A549 (cell line): Measurements from ENCODE around the gene ST3GAL6. TPM values are rescaled to one million over a fixed set of nuclear protein-coding genes. Genes with fewer than 3 reads are reported as not detected.
A peak's percentile ranks its signal among the peaks of the same experiment; 100 is the strongest.

Source experiments
- ATAC-seq, 2 experiments: fragments of 200-7000 bp in 1 of 2; fragments of >200 bp in 1 of 2; cut with Nextera tagmentation in 1 of 2; cut with Tn5 transposase in 1 of 2; 3 replicates each; pipeline versions ENCODE4 v1.8.0 to v1.9.1; 2018 to 2020; ENCODE audit warnings: mild to moderate bottlenecking in 1 of 2, moderate library complexity in 1 of 2
- CTCF ChIA-PET: fragments of 300-600 bp; sonication (Branson Sonifier 250); formaldehyde crosslinking; extraction: SDS; loops from one replicate; lab custom pipeline; 2021; ENCODE audit warnings: antibody characterized with exemption, inconsistent platforms; lab: Yijun Ruan, JAX
- POLR2A ChIA-PET: fragments of 350-600 bp; formaldehyde crosslinking; extraction: SDS; loops from one replicate; lab custom pipeline; 2021; ENCODE audit warnings: antibody characterized with exemption, inconsistent platforms; lab: Yijun Ruan, JAX
- DNase-seq, 2 experiments: peaks; one replicate each; pipeline versions ENCODE4 v3.0.0 to v3.0.0-alpha.2; 2011 to 2016; ENCODE audit warnings: low read depth in 1 of 2, low spot score in 1 of 2
- FAIRE-seq: peaks from 2 replicates; lab custom pipeline; 2011; peaks lifted over from hg19 to GRCh38; lab: Jason Lieb, UNC
- H3K27ac ChIP-seq, 2 experiments: fragments of >200 bp; sonication (Bioruptor Twin); formaldehyde crosslinking; 3 replicates each; pipeline ENCODE4 v1.5.1; 2016 to 2017
- H3K4me1 ChIP-seq: fragments of >200 bp; sonication (Bioruptor Twin); formaldehyde crosslinking; 3 replicates; pipeline ENCODE4 v1.6.1; 2016
- H3K4me2 ChIP-seq: fragments of >200 bp; sonication (Bioruptor Twin); formaldehyde crosslinking; 3 replicates; pipeline ENCODE4 v1.6.1; 2016
- H3K4me3 ChIP-seq: fragments of >200 bp; sonication (Bioruptor Twin); formaldehyde crosslinking; 3 replicates; pipeline ENCODE4 v1.5.1; 2016
- H3K9me3 ChIP-seq: fragments of >200 bp; sonication (Bioruptor Twin); formaldehyde crosslinking; 3 replicates; pipeline ENCODE4 v1.6.1; 2016
- BCL3 ChIP-seq: fragments of >200 bp; sonication (Bioruptor Twin); formaldehyde crosslinking; IDR thresholded peaks from 3 replicates; pipeline ENCODE4 v1.6.1; 2016
- CBX2 ChIP-seq: fragments of 200-600 bp; sonication (generic); IDR thresholded peaks from 2 replicates; pipeline ENCODE4 v1.6.1; 2016; ENCODE audit warnings: low read depth, mild to moderate bottlenecking, borderline replicate concordance
- CEBPB ChIP-seq, 2 experiments: fragments of >200 bp in 1 of 2; sonication (Bioruptor Twin) in 1 of 2; formaldehyde crosslinking in 1 of 2; IDR thresholded peaks; 2 replicates each; pipeline ENCODE4 v1.6.1; 2012 to 2016
- CHD4 ChIP-seq: fragments of 200-600 bp; sonication (generic); IDR thresholded peaks from 2 replicates; pipeline ENCODE4 v1.6.1; 2016; ENCODE audit warnings: antibody characterized with exemption, mild to moderate bottlenecking, borderline replicate concordance
- E2F6 ChIP-seq: IDR thresholded peaks from 2 replicates; pipeline ENCODE4 v1.6.1; 2012; ENCODE audit warnings: low read depth, borderline replicate concordance
- EP300 ChIP-seq, 2 experiments: fragments of >200 bp; sonication (Bioruptor Twin); formaldehyde crosslinking; IDR thresholded peaks; 2 replicates in 1 of 2; 3 replicates in 1 of 2; pipeline ENCODE4 v1.6.1; 2016 to 2017
- ESRRA ChIP-seq: fragments of 150-350 bp; IDR thresholded peaks from 2 replicates; pipeline ENCODE4 v1.6.1; 2014; ENCODE audit warnings: mild to moderate bottlenecking, low read length, borderline replicate concordance
- FOXS1 ChIP-seq: fragments of 250-450 bp; sonication (Bioruptor Pico); IDR thresholded peaks from 2 replicates; pipeline ENCODE4 v1.5.0; 2020; ENCODE audit warnings: mild to moderate bottlenecking, moderate library complexity
- HEYL ChIP-seq: fragments of 250-450 bp; sonication (Bioruptor Pico); IDR thresholded peaks from 2 replicates; pipeline ENCODE4 v1.8.0; 2021; ENCODE audit warnings: mild to moderate bottlenecking, moderate library complexity
- JUN ChIP-seq, 2 experiments: fragments of >200 bp; sonication (Bioruptor Twin); formaldehyde crosslinking; IDR thresholded peaks; 2 replicates in 1 of 2; 3 replicates in 1 of 2; pipeline ENCODE4 v1.6.1; 2016 to 2017
- JUNB ChIP-seq: fragments of >200 bp; sonication (Bioruptor Twin); formaldehyde crosslinking; IDR thresholded peaks from 2 replicates; pipeline ENCODE4 v1.6.1; 2016
- KDM5A ChIP-seq: fragments of 200-600 bp; sonication (generic); IDR thresholded peaks from 2 replicates; pipeline ENCODE4 v1.6.1; 2016; ENCODE audit warnings: antibody characterized with exemption, mild to moderate bottlenecking
- MAFK ChIP-seq: fragments of 450-650 bp; IDR thresholded peaks from 2 replicates; pipeline ENCODE4 v1.6.1; 2014; ENCODE audit not compliant: partially characterized antibody
- MAX ChIP-seq: IDR thresholded peaks from 2 replicates; pipeline ENCODE4 v1.6.1; 2012
- MAZ ChIP-seq: fragments of 150-350 bp; IDR thresholded peaks from 2 replicates; pipeline ENCODE4 v1.6.1; 2014; ENCODE audit warnings: antibody characterized with exemption, low read depth, low read length, borderline replicate concordance
- NFE2L2 ChIP-seq: fragments of 150-350 bp; conservative IDR thresholded peaks from 2 replicates; pipeline ENCODE4 v1.6.1; 2014; ENCODE audit warnings: low read length
- POLR2A ChIP-seq: IDR thresholded peaks from 2 replicates; pipeline ENCODE4 v1.6.1; 2012; ENCODE audit warnings: mild to moderate bottlenecking, low read length
- RCOR1 ChIP-seq: fragments of 150-350 bp; IDR thresholded peaks from 2 replicates; pipeline ENCODE4 v1.6.1; 2014; ENCODE audit warnings: antibody characterized with exemption, low read length, low read depth
- REST ChIP-seq: fragments of 200-600 bp; sonication (generic); IDR thresholded peaks from 2 replicates; pipeline ENCODE4 v1.6.1; 2016; ENCODE audit warnings: antibody characterized with exemption, mild to moderate bottlenecking, moderate library complexity
- SREBF2 ChIP-seq: fragments of 450-650 bp; IDR thresholded peaks from 2 replicates; pipeline ENCODE4 v1.6.1; 2014; ENCODE audit warnings: mild to moderate bottlenecking, moderate library complexity
- TFCP2L1 ChIP-seq: fragments of 250-450 bp; sonication (Bioruptor Pico); IDR thresholded peaks from 2 replicates; pipeline ENCODE4 v1.5.0; 2021; ENCODE audit warnings: mild to moderate bottlenecking
- ZFP36 ChIP-seq: fragments of 450-650 bp; IDR thresholded peaks from 2 replicates; pipeline ENCODE4 v1.6.1; 2014; ENCODE audit warnings: borderline replicate concordance; ENCODE audit not compliant: partially characterized antibody
- WGBS: methylation state at CpG from one replicate; pipeline ENCODE4 v1.1.6; 2017; ENCODE audit errors: missing lambda C conversion rate; 5-methylcytosine and 5-hydroxymethylcytosine counted together
- polyA plus RNA-seq, 4 experiments: library from polyadenylated mRNA; depleted of rRNA in 3 of 4; stranded (reverse); fragments of >200 nt; fragmentation: RNase III in 1 of 4; extraction: RNeasy Plus Mini Kit Qiagen cat#74134 plus additional on column Dnase treatment in 1 of 4; gene quantifications; 2 replicates in 3 of 4; 3 replicates in 1 of 4; pipeline ENCODE4 v1.2.3, GENCODE V29; 2011 to 2017

Gene ST3GAL6
- polyA plus RNA-seq, 2 of the 4 experiments (the other 2 are of a cell fraction) = 1.1 to 1.4 TPM

- TF ChIP-seq JUNB = no peak
- no peak for TF ChIP-seq HEYL (CRISPR knock-in tag)
- no peak for TF ChIP-seq NFE2L2
- TF ChIP-seq SREBF2 = no peak
- TF ChIP-seq FOXS1 = no peak
- TF ChIP-seq BCL3 = no peak
- no peak for TF ChIP-seq CBX2
These were observed 17.0 kb upstream of the ST3GAL6 start (continued) for GRCh38 chr3:98746122-98746521.

GRCh38 chr3:98746882-98747281 is 16.3 kb upstream of the ST3GAL6 start:
- no peak for DNase-seq

GRCh38 chr3:98750276-98750919 is 12.7 kb upstream of the ST3GAL6 start:
- FAIRE-seq (no peak), ATAC-seq (peak; percentile 74; a peak in 4 of 6 replicates), DNase-seq (peak in 1 of 2 experiments; percentile 14)
- CTCF ChIA-PET = interaction anchor here (0.6 kb wide), 1 partner anchor 1558 kb away, joined by 3 read pairs; no protein-coding TSS in a partner anchor
- H3K27ac ChIP-seq = no peak overlapping the region
- POLR2A ChIA-PET = no interaction called here
- H3K4me3 ChIP-seq = no peak overlapping the region
- H3K9me3 ChIP-seq = no peaks in the 10 kb centered on the region
- no peak overlapping the region for H3K4me2 ChIP-seq
- H3K4me1 ChIP-seq = peaks cover 8% of the 10 kb centered on the region; the same call in 2 of the 3 replicates
- no peak for TF ChIP-seq ESRRA
- TF ChIP-seq RCOR1 = no peak
- TF ChIP-seq NFE2L2 = no peak
- no peak for TF ChIP-seq POLR2A
- TF ChIP-seq BCL3 = no peak
- no peak for TF ChIP-seq TFCP2L1 (CRISPR knock-in tag)
- WGBS = 51% methylated on average over 1 of the region's 1 CpG

More at GRCh38 chr3:98746882-98747281, 16.3 kb upstream of the ST3GAL6 start:
- Histone ChIP-seq H3K4me1 (peaks cover 13% of the 10 kb centered on the region; the same call in 2 of the 3 replicates), H3K9me3 (no peaks in the 10 kb centered on the region), H3K4me3 (no peak overlapping the region), H3K4me2 (no peak overlapping the region), H3K27ac (no peak overlapping the region)
- 77% methylated on average over 4 of the region's 4 CpGs for WGBS
- ATAC-seq = no peak
- TF ChIP-seq SREBF2 = no peak
- TF ChIP-seq MAX = no peak
- no peak for TF ChIP-seq MAFK
- ChIA-PET CTCF (no interaction called here), POLR2A (no interaction called here)
- no peak for FAIRE-seq

- H3K27ac ChIP-seq = no peak overlapping the region
- ATAC-seq = no peak
- no peak for TF ChIP-seq MAX
- no peak for TF ChIP-seq KDM5A
- TF ChIP-seq POLR2A = no peak
- no peak for TF ChIP-seq CHD4
- TF ChIP-seq ZFP36 = no peak
- no peak for TF ChIP-seq JUN (IDR thresholded peaks at IDR 0.05)
- TF ChIP-seq EP300 (IDR thresholded peaks at IDR 0.05) = no peak
- TF ChIP-seq E2F6 = no peak
- TF ChIP-seq BCL3 = no peak
- TF ChIP-seq REST = no peak
- TF ChIP-seq CEBPB (IDR thresholded peaks at IDR 0.05) = no peak
- TF ChIP-seq MAZ = no peak
- TF ChIP-seq, all 56 proteins: peak for 0
- H3K4me1 ChIP-seq = peaks cover 8% of the 10 kb centered on the region; the same call in 2 of the 3 replicates
- H3K4me2 ChIP-seq = no peak overlapping the region
- FAIRE-seq (no peak), DNase-seq (no peak)
- WGBS = 29% methylated on average over 3 of the region's 3 CpGs
- ChIA-PET CTCF (interaction anchor here (1.1 kb wide), 1 partner anchor 10 kb away, joined by 4 read pairs; no protein-coding TSS in a partner anchor), POLR2A (no interaction called here)
- no peak overlapping the region for H3K4me3 ChIP-seq
- no peaks in the 10 kb centered on the region for H3K9me3 ChIP-seq
These were observed 8.7 kb upstream of the ST3GAL6 start for GRCh38 chr3:98754483-98754882.
